CD4-positive, alpha-beta T cell treated with Interleukin-1 beta for 1 hour (primary cell): ENCODE data around the gene PTPN1.
"Not testable (repeated sequence)": the region's sequence is repeated elsewhere in the genome, so short reads cannot be mapped to it uniquely, and the experiment has no call there.

ENCODE experiments used
- DNase-seq, 2 donors: peaks; one replicate each; pipeline ENCODE4 v3.0.0-alpha.2; 2020 to 2022

Gene PTPN1

GRCh38 chr20:50534567-50534966 is 24.4 kb downstream of the PTPN1 start:
- DNase-seq = no peak

DNA sequence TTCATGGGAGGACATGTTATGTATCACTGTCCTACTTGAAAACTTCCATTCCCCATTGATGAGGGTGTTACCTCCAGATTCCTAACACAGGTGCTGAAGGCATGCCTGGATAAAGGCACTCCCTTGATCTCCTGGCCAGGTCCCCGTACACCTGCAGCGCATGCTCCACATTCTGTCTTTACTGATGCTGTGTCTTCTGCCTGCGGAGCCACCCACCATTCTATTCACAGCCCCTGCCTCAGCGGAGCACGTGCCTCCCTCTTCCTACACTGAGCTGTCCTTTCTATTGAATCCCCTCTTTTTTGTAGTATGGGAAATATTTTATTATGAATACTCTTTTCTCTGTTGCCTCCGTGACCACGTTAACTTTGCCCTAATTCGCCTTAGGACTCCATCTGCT is 25.0 kb downstream of the PTPN1 start:
- no peak for DNase-seq

DNA sequence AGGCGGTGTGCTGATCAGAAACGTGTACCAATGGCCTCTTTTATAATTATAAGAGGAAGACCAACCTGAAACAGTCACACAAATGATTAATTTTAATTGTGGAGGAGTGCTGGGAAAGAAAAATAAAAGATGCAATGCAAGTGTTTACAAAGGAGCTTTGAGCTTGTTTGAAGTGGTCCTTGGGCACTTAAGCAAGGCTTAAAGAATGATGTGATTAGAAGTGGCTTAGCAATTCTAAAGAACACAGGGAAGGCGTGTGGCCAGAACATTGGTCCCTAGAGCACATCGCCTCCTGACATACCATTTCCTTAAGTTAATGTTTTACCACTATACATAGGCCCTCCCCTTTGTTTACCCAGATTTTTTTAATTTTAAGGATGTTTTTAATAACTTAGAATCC is 26.1 kb downstream of the PTPN1 start:
- no peak for DNase-seq

DNA sequence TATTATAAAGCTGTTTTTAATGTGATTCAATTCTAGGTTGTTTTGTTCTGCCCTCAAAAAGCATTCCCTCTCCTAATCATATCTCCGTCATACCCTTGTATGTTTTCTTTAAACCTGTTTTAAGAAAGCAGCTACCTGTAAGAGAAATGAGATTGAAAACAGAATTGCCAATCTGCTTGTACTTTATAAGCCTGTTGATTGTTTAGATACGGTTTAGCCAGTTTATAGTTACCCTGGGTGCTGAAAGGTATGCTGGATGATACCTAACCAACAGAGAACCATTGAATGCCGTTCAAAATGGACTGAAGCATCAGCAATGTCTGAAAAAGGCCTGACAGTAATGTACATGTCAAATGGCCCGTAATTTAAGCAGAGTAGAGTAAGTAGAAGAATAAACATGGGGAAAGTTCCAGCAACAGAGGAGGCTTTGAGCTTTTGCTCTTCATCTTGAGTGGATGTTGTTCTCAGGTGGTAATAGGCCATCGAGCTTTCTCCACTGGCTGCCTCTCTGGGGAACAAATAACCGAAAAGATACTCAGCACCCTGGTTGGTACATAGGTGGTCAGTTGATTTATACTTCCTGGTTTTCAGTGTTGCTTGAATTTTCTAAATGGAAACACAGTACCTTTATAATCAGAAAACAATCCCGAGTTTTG is 27.5 kb downstream of the PTPN1 start:
- DNase-seq = no peak

DNA sequence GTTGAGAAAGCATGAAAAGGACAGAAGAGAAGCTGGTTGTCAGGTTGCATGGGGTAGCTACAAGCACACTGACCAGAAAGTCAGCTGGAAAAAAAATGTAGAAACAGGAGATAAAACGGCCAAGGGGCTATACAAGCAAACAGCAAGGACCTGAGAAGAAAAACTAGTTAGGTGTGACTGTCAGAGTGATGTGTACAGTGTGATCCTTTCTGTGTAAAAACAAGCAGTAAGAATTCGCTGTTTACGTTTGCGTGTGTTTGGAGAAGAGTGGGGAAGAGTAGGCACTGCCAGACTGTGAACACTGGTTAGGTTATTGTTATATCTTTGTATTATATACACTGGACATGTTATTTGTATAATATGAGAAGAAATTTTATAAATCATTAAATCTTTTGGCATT is 28.1 kb downstream of the PTPN1 start:
- no peak for DNase-seq

DNA sequence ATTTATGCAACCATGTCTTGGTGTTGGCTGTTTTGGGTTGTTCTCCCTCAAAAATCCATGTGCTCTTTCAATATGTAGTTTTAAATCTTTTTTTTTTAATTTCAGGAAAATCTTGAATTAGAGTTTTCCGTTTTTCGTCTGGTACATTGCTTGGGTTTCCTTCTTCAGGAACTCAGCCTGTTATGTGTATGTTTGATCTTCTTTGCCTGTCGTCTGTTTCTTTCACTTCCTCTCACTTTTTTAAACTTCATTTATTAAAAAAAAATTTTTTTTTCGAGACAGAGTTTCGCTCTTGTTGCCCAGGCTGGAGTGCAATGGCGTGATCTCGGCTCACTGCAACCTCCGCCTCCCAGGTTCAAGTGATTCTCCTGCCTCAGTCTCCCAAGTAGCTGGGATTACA is 29.6 kb downstream of the PTPN1 start:
- not testable (repeated sequence) for DNase-seq

GRCh38 chr20:50540620-50541605 is 30.7 kb downstream of the PTPN1 start:
- DNase-seq = no peak

DNA sequence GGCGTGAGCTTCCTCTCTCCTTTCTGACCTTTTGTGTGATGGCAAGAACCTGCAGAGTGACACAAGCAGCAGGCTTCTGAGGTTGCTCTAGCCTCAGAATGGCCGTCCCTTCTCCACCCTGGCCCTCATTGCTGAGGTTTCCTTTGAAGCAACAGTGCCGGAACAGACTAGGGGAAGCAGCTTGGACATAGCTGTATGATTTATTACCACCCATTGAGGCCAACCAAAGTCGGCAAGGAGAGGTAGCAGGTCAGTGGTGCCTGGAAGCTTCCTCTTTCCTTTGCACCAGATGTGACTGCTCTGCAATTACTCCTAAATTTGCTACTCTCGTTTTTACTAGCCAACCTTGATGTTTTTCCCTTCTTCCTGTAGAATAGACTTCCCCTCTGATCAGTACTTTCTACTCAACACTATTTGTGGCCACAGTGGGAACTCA is 31.4 kb downstream of the PTPN1 start:
- peak in 1 of 2 donors; percentile 23 for DNase-seq

- DNase-seq = no peak
Observed at GRCh38 chr20:50543326-50543725, 33.1 kb downstream of the PTPN1 start.

DNA sequence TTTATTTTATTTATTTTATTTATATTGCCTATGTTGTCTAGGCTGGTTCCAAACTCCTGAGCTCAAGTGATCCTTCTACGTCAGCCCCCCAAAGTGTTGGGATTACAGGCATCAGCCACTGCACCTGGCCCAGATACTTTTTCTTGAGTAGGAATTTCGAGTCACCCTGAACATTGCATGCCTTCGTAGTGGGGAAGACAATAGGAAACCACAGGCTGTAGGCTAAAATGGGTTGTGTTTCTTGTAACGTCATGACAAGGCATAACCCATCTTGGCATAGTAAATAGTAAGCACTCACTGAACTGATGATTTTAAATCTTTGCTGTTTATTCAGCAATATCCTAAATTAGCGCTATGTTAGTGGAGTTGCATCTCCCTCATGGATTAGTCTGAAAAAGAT is 34.9 kb downstream of the PTPN1 start:
- DNase-seq = no peak

DNA sequence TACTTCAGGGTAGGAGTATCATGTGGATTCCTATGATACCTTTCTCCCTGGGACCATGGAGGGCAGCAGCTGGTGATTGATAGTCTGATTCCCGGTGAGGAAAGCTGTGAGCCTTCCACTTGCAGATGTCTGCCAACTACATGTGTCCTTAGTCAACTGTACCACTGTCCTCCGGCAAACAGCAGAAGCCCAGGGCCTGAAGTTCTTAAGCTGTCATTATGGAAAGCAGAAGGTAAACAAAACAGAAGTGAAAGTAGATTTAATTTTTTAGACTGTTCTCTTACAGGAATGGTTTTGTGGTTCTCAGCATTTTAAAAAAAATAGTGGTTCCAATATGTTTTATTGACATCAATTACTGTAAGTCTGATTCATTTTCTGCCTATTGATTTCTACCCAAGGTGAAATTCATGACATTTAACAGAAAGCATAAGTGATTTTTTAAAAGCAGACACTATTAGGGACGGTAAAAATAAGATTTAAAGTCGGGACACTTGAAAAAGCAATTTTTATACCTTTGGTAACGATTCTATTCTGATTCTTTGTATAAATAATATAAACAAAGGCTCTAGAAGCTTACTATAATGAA is 36.6 kb downstream of the PTPN1 start:
- DNase-seq = peak; percentile 14 to 25

- DNase-seq = no peak
Observed at GRCh38 chr20:50547964-50548363, 37.8 kb downstream of the PTPN1 start.

DNA sequence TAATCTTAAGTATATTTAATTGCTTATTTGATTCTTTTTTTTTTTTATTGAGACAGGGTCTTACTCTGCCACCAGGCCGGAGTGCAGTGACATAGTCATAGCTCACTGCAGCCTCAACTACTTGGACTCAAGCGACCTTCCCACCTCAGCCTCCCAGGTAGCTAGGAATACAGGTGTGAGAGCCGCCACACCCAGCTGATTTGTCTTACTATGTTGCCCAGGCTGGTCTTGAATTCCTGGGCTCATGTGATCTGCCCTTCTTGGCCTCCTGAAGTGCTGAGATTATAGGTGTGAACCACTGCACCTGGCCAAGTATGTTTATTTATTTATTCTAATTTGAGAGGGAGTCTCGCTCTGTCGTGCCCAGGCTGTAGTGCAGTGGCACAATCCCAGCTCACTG is 38.2 kb downstream of the PTPN1 start:
- no peak for DNase-seq

GRCh38 chr20:50550531-50550930 is 40.3 kb downstream of the PTPN1 start:
- no peak for DNase-seq

GRCh38 chr20:50551288-50551687 is 41.1 kb downstream of the PTPN1 start:
- no peak for DNase-seq

- DNase-seq = no peak
Observed at GRCh38 chr20:50552979-50553378, 42.8 kb downstream of the PTPN1 start.

DNA sequence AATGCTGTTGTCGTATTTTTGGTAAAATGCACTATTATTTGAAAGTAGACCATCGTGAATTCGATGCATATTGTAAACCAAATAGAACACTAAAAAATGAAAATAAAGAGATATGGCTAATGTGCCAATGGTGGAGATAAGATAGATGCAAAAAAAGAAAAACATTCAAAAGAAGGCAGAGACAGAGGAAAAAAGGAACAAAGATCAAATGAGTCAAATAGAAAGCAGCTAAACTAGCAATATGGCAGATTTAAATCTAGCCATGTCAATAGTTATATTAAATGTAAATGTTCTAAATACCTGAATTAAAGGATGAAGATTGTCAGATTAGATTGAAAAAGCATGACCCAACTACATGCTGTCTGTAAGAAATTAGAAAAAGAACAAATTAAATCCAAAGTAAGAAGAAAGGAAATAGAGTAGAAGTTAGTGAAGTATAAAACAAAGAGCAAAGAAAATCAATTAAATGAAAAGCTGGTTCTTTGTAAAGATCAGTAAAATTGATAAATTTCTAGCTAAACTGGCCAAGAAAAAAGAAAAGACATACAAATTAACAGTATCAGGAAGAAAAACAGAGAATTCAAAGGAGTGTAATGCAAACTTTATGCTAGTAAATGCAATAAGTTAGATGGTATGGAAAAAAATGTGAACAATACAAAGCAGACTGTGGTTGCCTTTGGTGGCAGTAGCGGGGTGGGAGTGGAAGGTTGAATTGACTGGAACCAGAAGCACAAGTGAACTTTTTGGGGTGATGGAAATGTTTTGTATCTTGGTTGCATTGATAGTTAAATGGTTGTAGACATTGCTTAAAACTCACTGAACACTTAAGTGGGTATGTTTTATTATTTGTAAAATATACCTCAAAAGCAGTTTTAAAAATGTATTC is 44.8 kb downstream of the PTPN1 start:
- DNase-seq = no peak

- DNase-seq = no peak
Observed at GRCh38 chr20:50555662-50556061, 45.5 kb downstream of the PTPN1 start.

- no peak for DNase-seq
Observed at GRCh38 chr20:50557549-50558134, 47.5 kb downstream of the PTPN1 start.

DNA sequence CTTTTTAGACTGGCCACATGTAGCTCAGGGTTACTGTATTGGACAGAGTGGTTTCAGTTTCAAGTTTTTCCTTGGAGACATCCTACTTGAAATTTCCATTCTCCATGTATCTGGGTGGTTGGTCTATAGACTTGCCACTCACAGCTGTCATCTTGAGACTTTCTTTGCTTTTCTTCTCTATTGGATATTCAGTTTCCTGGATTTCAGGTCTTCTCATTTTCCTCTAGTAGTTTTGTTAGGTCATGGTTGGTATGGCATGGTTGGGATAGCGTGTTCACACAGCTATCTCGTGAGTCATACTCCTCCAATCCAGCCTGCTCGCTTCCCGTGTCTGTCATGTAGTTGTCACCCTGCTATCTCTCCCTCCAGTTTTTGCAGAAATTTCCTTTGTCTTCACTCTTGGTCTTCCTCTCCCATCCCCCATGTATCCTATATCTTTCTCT is 48.3 kb downstream of the PTPN1 start:
- DNase-seq = no peak

DNA sequence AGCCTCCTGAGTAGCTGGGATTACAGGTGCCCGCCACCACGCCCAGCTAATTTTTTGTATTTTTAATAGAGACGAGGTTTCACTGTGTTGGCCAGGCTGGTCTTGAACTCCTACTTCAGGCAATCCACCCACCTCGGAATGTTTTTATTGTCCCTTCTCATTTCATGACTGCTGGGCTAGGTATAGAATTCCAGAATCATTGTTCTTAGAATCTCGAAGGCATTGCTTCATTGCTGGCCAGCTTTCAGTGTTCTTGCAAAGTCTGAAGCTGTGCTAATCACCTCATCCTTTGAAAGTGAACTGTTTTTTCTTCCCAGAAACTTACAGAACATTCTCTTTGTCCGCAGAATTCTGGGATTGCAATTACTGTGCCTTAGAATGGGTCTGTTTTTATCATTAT is 49.0 kb downstream of the PTPN1 start:
- DNase-seq = no peak
